HG03520 (cell line): ENCODE results near the gene DHRS7B.

ENCODE experiments used
- ATAC-seq: cut with Tn5 transposase; IDR thresholded peaks from one replicate; pipeline ENCODE4 v1.9.1; 2021; ENCODE audit warnings: mild to moderate bottlenecking, moderate library complexity; ENCODE audit not compliant: unreplicated experiment

DHRS7B gene

DNA sequence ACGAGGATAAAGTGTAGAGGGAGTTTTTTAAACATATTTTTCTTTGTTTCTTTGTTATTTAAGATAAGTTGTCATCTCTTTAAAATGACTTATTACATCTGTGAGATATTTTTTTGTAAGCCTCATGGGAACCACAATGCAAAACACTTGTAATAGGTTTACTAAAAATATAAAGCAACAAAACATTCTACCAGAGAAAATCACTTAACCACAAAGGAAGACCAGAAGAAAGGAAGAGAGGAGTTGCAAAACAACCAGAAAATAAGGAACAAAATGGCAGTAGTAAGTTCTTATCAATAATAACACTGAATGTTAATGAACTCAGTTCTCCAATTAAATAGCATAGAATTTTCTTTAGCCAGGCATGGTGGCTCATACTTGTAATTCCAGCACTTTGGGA is 22.9 kb downstream of the DHRS7B start:
- no peak for ATAC-seq

DNA sequence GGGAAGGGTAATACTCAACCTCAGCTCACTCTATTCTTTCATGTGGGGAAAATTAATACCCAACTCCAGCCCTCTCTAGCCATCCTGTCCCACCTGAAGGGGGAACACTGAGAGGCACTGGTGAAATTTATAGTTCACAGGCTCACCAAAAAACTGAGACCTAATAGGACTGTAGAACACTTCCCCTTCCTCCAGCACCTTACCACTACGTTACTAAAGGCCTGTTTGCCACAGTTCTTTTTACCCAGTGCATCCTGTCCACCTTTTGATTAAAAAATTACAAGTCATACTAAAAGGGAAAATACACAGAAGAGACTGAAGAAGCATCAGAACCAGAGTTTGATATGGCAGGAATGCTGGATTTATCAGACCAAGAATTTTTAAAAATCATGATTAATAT is 26.0 kb downstream of the DHRS7B start:
- ATAC-seq: no peak

DNA sequence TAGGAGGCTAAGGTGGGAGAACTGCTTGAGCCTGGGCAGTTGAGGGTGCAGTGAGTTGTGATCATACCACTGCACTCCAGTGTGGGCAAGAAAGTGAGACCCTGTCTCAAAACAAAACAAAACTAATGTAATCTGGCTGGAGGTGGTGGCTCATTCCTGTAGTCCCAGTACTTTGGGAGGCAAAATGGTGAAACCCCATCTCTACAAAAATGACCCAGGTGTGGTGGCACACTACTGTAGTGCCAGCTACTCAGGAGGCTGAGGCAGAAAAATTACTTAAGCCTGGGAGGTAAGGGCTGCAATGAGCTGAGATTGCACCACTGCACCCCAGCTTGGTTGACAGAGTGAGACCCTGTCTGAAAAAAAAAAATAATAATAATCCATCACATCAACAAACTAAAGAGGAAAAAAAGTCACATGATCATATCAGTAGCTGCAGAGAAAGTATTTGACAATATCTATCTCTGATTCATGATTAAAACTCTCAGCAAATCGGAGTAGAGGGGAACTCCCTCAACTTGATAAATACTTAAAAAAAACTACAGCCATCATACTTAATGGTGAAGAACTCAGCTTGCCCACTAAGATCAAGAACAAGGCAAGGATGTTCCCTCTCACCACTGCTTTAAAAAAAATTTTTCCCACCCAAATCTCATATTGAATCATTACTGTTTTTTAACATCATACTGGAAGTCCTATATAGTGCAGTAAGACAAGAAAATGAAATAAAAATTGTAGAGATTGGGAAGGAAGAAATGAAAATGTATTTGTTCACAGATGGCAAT is 31.0 kb downstream of the DHRS7B start:
- ATAC-seq: no peak

DNA sequence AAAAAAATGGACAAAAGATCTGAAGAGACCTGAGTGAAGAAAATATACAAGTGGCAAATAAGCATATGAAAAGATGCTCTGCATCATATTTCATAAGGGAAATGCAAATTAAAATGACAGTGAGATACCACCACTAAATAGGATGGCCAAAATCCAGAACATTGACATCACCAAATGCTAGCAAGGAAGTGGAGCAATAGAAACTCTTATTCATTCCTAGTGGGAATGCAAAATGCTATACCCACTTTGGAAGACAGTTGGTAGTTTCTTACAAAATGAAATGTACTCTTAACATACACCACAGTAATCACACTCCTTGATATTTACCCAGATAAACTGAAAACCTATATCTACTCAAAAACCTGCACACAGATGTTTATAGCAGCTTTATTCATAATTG is 33.6 kb downstream of the DHRS7B start:
- ATAC-seq: no peak

DNA sequence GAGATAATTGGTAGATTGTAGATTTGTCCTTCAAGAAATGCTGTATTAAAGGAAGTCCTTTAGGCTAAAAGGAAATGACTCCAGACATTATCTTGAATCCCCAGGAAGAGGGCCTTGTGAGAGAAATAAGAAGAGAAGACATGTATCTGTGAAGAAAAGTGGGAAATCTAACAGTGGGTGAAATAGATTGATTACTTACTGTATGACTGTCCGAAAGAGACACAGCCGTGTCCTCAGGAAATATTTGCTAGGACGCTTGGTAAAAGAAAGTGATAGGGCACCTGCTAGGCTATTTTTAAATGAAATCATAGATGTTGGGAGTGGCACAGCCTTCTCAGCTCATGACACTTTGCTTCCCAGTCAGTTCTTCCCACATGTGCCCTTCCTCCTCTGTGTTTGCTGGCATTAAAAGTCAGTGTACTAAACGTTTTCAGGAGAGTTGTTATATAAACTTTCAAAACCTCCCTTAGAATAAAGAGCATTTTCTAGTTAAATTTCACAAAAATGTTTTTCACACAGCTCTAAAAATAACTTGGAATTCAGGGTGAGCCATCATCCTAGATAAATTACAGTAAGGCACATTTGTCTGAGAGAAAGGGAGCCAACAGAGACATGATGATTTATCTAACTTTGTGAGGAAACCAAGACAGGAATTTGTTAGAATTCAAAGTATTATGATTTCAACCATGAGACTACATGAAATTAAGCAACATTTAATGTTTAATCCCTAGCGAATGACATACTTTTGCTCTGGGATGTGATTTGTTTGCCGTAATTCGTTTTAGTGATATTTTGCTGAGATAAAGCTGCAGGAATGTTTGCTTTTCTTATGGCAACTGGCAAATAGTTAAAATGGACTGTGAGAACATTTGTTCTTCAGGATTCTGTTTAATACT is 35.0 kb downstream of the DHRS7B start:
- ATAC-seq: no peak

DNA sequence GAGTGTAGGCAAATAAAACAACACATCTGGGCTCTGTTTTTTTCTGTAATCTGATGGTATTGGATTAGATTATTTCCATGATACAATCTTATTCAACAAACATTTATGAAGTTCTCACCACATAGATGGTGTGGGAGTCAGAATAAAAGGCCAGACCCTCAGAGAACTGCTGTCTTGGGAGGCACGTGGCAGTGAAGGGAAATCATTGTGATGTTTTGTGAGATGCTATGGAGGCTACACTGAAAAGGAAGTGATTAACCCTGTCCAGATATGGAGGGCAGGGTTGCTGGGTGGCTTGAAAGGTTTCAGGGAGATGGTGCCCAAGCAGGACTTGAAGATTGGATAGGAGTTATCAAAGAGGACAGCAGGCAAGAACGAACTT is 35.6 kb downstream of the DHRS7B start:
- no peak for ATAC-seq

DNA sequence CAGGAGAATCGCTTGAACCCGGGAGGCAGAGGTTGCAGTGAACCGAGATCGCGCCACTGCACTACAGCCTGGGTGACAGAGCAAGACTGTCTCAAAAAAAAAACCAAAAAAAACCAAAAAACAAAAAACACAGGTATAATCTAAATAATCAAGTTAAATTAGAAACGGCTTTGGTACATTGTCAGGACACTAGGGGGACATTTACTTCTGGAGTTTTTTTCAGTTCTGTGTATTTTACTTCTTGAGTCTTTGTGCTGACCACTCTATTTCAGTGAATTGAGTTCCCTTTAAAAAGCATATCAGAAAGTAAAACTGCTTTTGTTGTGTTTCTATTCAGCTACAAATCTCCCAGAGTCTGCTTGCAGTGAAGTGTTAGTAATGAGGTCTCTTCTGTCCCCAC is 36.3 kb downstream of the DHRS7B start:
- ATAC-seq: no peak

DNA sequence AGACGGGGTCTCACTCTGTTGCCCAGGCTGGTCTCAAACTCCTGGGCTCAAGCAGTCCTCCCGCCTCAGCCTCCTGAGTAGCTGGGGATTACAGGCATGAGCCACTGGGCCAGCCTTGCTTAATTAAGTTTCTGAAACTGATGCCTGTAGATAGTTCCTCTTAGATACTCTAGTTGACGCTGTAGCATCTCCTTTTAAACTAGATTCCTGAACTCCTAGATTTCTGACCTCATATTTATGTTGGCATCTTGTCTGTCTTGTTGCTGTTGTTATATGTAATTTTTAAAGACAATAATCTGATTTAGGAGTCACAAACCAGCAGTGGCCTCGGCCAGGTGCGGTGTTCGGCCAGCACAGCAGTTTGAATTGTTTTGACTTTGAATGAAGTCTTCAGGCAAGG is 37.5 kb downstream of the DHRS7B start:
- no peak for ATAC-seq

DNA sequence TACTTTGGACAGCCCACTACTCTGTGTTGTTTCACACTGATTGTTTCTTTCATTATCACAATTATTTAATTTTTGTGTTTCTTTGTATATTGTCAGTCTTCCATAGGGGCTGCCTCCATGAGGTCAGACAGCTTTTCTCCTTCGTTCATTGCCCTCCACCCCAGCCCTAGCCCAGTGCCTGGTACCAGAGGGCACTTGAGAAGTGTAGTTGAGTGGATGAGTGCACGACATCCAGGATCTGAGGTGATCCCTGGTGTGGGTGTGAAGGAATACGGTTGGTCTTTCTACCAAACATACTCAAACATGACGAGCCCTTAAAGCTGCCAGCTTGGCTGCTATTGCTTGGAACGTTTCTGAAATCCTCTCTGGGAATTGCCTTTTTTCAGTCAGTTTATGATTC is 37.9 kb downstream of the DHRS7B start:
- ATAC-seq: no peak

DNA sequence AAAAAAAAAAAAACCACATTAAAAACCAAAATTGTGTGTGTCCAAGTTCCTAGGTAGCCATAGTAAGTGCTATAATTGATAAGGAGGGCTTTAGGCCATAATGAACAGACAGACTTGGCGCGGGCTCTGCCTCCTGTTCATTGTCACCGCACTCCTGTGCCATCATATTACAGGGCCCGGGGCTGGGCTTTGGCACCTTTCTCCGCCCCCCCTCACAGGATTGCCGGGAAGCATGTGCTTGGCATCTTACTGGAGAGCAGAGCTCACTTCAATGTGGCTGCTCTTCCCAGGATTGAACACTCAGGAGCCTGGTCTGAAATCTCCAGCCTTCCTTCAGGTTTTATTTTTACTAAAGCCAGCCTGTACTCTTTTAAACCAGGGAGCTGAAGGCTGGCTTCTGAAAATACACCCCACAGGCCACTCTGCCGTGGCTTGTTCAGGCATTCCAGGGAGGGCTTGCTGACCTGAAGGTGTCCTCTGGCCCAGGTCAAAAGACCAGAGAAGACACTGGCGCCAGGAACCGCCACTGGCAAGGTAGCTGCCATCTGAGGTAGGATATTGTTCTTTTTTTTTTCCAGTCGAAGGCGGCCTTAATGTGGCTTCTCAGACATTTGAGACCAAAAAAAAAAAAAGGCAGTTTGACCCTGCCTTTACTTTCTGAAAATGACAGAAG is 39.3 kb downstream of the DHRS7B start:
- no peak for ATAC-seq

DNA sequence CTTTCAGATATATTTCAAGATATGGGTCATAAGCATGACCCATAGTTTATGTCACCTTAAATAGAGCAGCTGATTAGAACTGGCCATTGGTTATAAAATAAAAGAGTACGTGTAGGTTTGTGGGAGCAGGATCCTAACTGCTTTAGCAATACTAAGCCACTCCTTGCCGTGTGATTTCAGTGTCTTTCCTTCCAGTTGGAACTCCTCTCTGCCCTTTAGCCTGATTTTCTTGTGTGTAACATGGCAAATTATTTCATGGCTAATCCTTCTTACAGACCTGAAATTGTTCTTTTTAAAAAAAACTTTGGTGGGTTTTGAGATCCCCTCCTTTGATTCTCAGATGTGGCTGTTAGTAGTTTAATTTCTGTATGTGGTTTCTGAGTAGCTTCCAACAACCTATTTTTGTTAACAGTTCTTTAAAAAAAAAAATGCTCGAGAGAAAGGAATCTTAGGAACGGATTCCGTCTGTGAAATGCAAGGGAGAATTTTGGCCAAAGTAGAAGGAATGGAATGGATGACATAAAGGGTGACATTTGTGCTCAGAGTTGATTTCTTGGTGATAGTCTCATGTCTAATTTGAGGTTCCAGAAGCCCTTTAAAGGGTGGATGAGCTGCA is 39.9 kb downstream of the DHRS7B start:
- no peak for ATAC-seq

DNA sequence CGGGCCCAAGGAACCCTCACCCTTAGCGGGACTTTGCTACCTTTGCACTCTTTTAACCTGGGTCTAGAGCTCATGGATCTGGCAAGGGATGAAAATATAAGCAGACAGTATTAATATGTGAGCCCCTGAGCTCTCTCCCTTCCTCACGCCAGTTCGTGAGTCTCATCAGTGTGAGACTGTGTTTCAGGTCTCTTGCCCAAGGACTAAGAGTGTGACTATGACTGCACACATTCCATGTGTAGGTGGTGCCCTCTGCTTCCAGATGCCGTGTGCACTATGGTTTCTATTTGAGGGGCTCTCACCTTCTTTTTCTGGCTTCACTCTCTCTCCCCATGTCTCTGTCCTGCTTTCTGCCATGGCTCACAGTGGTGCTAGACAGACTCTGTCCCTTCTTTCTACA is 40.5 kb downstream of the DHRS7B start:
- no peak for ATAC-seq

DNA sequence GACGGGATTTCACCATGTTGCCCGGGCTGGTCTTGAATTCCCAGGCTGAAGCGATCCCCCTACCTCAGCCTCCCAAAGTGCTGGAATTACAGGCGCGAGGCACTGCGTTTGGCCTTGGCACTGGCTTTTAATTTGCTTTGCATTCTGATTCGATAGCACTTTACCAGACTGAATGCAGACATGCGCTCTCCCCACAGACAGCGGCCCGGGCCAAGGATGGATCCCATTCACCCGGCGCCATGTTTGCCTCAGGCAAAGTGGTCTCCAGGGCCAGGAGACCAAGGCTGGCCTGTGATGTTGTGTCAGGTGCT is 41.7 kb downstream of the DHRS7B start:
- ATAC-seq: no peak

DNA sequence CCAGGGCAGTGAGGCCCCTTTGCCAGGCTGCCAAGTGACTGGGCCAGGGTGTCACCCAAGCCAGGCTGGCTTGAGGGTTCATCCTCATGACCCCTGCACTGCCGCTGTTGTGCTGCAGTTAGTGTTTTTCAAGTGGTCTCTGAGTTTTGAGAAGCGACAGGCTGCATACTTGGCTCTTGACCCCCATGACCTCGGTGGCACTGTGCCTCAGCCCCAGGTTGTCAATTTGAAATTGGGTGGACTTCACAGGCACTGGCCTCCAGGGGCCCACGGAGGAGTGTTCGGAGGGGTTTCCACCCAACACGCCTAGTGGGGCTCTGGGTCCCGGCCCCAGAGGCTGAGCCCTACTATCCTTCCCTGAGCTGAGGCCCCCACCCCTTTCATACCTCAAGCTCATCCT is 42.7 kb downstream of the DHRS7B start:
- ATAC-seq: no peak

DNA sequence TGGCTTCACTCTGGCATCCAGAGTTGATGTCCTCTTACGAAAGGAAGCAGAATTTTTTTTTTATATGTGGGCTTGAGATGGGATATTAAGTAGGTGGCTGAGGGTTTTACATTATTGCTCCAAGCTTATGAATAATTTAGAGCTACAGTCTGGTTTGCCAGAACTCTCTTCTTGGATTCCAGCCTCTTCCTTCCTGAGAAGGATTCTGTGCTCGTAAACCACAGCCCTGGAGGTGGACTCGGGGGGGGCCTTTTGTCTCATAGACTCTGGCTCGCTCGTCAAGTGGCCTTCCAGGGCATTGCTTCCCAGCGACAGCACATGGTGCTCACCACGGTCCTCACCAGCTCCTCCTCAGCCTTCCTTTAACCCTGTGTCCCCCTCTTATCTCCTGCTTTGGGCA is 44.0 kb downstream of the DHRS7B start:
- no peak for ATAC-seq

DNA sequence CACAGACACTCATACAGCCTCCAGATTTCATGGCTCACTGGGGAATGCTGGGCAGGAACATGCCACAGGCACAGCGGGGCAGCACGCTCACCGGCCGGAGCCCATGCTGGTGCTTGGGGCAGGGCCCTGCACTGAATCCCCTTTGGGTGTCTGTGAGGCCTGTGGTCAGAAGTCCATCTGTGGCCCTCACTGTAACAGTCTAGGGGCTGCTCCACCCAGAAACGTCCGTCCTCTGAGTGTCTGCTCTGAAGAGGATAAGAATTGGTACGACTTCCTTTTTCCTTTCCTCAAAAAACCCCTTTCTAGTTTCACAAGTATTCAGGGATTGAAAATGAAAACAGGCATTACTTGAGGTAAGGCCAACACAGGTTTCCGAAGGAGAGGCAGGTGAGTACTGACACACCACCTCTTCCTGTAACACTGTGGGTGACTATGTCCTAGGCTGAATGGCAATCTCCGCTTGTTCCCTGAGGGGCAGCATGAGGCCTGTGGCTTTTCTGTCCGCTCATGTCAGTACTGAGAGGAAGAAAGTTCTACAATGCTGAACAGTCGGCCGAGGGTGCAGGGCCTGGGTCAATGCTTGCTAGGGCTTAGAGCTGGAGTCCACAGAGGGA is 44.7 kb downstream of the DHRS7B start:
- ATAC-seq: peak; percentile 57

DNA sequence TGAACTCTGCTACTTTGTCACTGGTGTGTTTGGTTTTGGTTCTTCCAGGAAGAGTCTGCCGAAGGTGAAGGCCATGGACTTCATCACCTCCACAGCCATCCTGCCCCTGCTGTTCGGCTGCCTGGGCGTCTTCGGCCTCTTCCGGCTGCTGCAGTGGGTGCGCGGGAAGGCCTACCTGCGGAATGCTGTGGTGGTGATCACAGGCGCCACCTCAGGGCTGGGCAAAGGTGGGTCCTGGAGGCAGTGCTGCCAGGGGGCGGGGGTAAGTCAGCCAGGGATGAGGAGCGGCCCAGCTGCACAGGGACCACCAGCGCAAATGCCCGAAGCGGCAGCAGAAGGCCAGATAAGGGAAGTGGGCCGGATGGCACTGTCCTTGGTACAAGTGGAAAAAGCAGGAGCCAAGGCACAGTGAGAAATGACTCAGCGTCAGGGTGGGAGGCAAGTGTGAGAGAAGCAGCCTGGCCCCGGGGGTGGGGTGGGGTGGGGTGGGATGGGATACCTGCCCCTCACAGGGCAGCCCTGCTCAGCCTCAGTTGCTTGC is 45.3 kb downstream of the DHRS7B start:
- ATAC-seq: no peak

DNA sequence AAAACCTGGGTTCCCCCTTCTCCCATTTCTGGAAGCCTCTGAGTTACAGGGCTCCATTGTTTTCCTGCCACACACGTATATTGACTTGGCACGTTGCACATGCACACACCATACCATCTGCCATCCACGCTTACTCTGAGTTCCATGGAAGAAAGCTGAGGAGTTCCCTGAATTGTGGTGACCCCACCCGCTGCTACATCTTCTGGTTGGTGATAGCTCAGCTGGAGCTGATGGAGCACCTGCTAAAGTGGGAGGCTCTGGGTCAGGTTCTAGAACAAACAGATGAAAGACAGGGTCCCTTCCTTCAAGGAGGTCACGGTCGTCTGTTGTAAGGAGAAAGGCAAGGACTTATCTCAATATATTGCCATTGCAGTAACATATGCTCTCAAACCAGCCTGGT is 46.1 kb downstream of the DHRS7B start:
- no peak for ATAC-seq

DNA sequence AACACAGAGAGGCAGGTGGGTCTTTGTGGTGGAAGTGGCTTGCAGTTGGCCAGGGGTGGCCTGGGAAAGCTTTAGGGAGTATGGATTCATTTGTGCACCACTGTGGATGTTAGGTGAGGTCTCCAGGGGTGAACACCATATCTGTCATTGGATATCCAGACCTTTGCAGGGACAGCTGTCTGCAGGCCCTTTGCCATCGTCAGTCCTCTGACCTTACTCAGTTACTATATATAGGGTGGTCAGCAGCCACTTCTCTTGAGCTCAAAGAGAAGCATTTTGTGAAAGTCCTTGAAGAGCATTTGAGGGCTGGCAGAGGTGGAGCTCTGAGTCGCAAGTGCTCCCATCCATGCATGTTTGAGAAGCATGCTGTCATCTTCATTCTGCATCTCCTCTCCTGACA is 46.8 kb downstream of the DHRS7B start:
- ATAC-seq: no peak

DNA sequence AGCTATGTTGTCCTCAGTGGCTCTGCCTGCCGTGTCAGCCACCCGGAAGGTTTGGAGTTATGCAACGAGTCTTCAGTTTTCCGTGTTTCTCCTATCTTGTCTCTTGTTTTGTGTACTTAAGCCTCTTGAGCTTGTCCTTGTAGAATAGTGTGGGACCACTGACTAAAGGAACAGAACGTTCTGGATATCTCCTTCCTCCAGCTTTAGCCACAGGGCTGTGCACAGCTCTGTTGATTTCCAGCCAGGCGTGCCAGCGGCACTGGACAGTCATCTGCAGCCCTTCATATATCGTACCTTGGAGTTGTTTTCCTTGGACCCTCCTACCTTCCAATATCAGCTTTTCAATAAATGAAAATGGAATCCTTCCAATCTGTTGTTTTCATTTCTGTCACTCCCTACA is 47.4 kb downstream of the DHRS7B start:
- ATAC-seq: no peak

DNA sequence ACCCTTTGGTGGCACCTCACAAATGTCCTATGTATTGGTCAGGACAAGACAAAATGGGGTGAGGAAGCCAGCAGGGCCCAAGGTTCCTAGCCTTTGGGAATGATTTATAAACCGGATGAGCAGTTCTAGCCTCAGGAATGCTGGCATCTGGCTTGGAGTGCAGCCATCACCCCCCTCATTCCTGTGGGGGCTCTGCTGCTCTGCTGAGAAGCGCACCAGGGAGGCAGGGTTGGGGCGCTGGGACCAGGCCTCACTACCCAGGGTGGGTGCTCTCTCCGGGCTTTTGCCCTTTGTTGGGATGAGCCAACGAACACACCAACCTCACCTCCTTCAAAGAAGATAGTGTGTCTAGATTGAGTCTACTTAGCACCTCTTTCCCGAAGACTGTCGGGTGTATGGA is 47.9 kb downstream of the DHRS7B start:
- ATAC-seq: no peak
